AG09319 (cell line): ENCODE data around the gene KPNA1.

Experiments used
- DNase-seq: peaks from one replicate; pipeline ENCODE4 v3.0.0-alpha.2; 2010; ENCODE audit warnings: low read depth; ENCODE audit errors: extremely low read depth
- CTCF ChIP-seq: IDR thresholded peaks from 2 replicates; pipeline ENCODE4 v1.5.1; 2011; ENCODE audit warnings: low read depth, mild to moderate bottlenecking, inconsistent platforms, low read length, moderate library complexity

The KPNA1 gene

GRCh38 chr3:122405015-122405414 is 109.7 kb downstream of the KPNA1 start:
- DNase-seq = no peak
- TF ChIP-seq CTCF = no peak

GRCh38 chr3:122403489-122403888 is 111.2 kb downstream of the KPNA1 start:
- DNase-seq = no peak

GRCh38 chr3:122398920-122399319 is 115.8 kb downstream of the KPNA1 start:
- DNase-seq = no peak
- TF ChIP-seq CTCF = no peak

More at GRCh38 chr3:122403489-122403888, 111.2 kb downstream of the KPNA1 start:
- TF ChIP-seq CTCF = no peak

GRCh38 chr3:122397201-122397600 is 117.5 kb downstream of the KPNA1 start:
- no peak for DNase-seq
- TF ChIP-seq CTCF = no peak

GRCh38 chr3:122396511-122396910 is 118.2 kb downstream of the KPNA1 start:
- no peak for DNase-seq
- no peak for TF ChIP-seq CTCF

GRCh38 chr3:122395582-122395981 is 119.2 kb downstream of the KPNA1 start:
- no peak for TF ChIP-seq CTCF
- DNase-seq = no peak

GRCh38 chr3:122394173-122394572 is 120.6 kb downstream of the KPNA1 start:
- no peak for TF ChIP-seq CTCF
- DNase-seq = no peak
